Adipocyte (in vitro differentiated cells): ENCODE data around the gene LBHD2.
A peak's percentile ranks its signal among the peaks of the same experiment; 100 is the strongest.
"Not testable (repeated sequence)": the region's sequence is repeated elsewhere in the genome, so short reads cannot be mapped to it uniquely, and the experiment has no call there.

ENCODE experiments used
- DNase-seq: peaks from one replicate; pipeline ENCODE4 v3.0.0-alpha.2; 2015; ENCODE audit warnings: low read depth
- H3K27me3 ChIP-seq: replicated peaks from 2 replicates; pipeline ENCODE4 v1.7.0; 2013; ENCODE audit warnings: mild to moderate bottlenecking, low read length, moderate library complexity; ENCODE audit not compliant: control insufficient read depth, insufficient read depth
- H3K36me3 ChIP-seq: 2 replicates; pipeline ENCODE4 v1.7.0; 2013; ENCODE audit warnings: low read length, mild to moderate bottlenecking, moderate library complexity; ENCODE audit not compliant: control insufficient read depth, insufficient read depth, severe bottlenecking
- H3K4me1 ChIP-seq: 2 replicates; pipeline ENCODE4 v1.7.0; 2013; ENCODE audit warnings: mild to moderate bottlenecking, low read length, moderate library complexity; ENCODE audit not compliant: control insufficient read depth, insufficient read depth
- H3K4me3 ChIP-seq: 2 replicates; pipeline ENCODE4 v1.7.0; 2013; ENCODE audit warnings: mild to moderate bottlenecking, low read length, moderate library complexity
- H3K9ac ChIP-seq: 2 replicates; pipeline ENCODE4 v1.7.0; 2013; ENCODE audit warnings: mild to moderate bottlenecking, low read length, moderate library complexity
- H3K9me3 ChIP-seq: 2 replicates; pipeline ENCODE4 v1.7.0; 2013; ENCODE audit warnings: mild to moderate bottlenecking, low read length, moderate library complexity; ENCODE audit not compliant: control insufficient read depth

LBHD2 gene

GRCh38 chr14:103118018-103118662 is 34.1 kb downstream of the LBHD2 start:
- no peak for DNase-seq
- peaks cover 46% of the 10 kb centered on the region for H3K4me1 ChIP-seq

GRCh38 chr14:103118663-103119404 is 34.8 kb downstream of the LBHD2 start:
- H3K9me3 ChIP-seq, result no peaks in the 10 kb centered on the region
- peaks cover 46% of the 10 kb centered on the region for H3K4me1 ChIP-seq
- peak overlapping the region; percentile 48 for H3K9ac ChIP-seq
- no peak overlapping the region for H3K4me3 ChIP-seq
- no peak for DNase-seq
- no peaks in the 10 kb centered on the region for H3K27me3 ChIP-seq
- H3K36me3 ChIP-seq, result no peaks in the 10 kb centered on the region

More at GRCh38 chr14:103118018-103118662, 34.1 kb downstream of the LBHD2 start:
- Histone ChIP-seq H3K9me3 (no peaks in the 10 kb centered on the region), H3K9ac (peak overlapping the region; percentile 48), H3K4me3 (no peak overlapping the region), H3K36me3 (no peaks in the 10 kb centered on the region), H3K27me3 (no peaks in the 10 kb centered on the region)

GRCh38 chr14:103119527-103119926 is 35.5 kb downstream of the LBHD2 start:
- not testable (repeated sequence) for H3K4me3 ChIP-seq, H3K9ac ChIP-seq, DNase-seq, H3K27me3 ChIP-seq, H3K9me3 ChIP-seq, H3K36me3 ChIP-seq
- peaks cover 48% of the 10 kb centered on the region for H3K4me1 ChIP-seq

- no peaks in the 10 kb centered on the region for H3K36me3 ChIP-seq
- H3K4me1 ChIP-seq, result peaks cover 59% of the 10 kb centered on the region
- no peaks in the 10 kb centered on the region for H3K27me3 ChIP-seq
- peak overlapping the region; percentile 1 for H3K4me3 ChIP-seq
- no peak for DNase-seq
- peak overlapping the region; percentile 67 for H3K9ac ChIP-seq
- no peaks in the 10 kb centered on the region for H3K9me3 ChIP-seq
Measured at GRCh38 chr14:103121121-103121845, 37.3 kb downstream of the LBHD2 start.

GRCh38 chr14:103121846-103122584 is 38.0 kb downstream of the LBHD2 start:
- Histone ChIP-seq H3K27me3 (no peaks in the 10 kb centered on the region), H3K4me1 (peaks cover 64% of the 10 kb centered on the region), H3K9me3 (no peaks in the 10 kb centered on the region), H3K36me3 (no peaks in the 10 kb centered on the region), H3K4me3 (peak overlapping the region; percentile 58), H3K9ac (peak overlapping the region; percentile 78)
- peak; percentile 58 for DNase-seq

GRCh38 chr14:103122585-103122946 is 38.6 kb downstream of the LBHD2 start:
- peaks cover 3% of the 10 kb centered on the region for H3K36me3 ChIP-seq
- H3K9me3 ChIP-seq, result no peaks in the 10 kb centered on the region
- H3K9ac ChIP-seq, result peak overlapping the region; percentile 78
- no peak for DNase-seq
- H3K4me3 ChIP-seq, result peak overlapping the region; percentile 58
- H3K4me1 ChIP-seq, result peaks cover 68% of the 10 kb centered on the region
- no peaks in the 10 kb centered on the region for H3K27me3 ChIP-seq

GRCh38 chr14:103122947-103123633 is 39.1 kb downstream of the LBHD2 start, which contains the start of gene TNFAIP2:
TNFAIP2 (plus strand) TSS chr14:103123461; CDS start chr14:103126458, 2,997 bp downstream.
- DNase-seq, result no peak
- Histone ChIP-seq H3K27me3 (no peaks in the 10 kb centered on the region), H3K36me3 (peaks cover 4% of the 10 kb centered on the region), H3K9me3 (no peaks in the 10 kb centered on the region), H3K9ac (peak within 1 kb of the TSS; percentile 87), H3K4me3 (peak within 1 kb of the TSS; percentile 81), H3K4me1 (peaks cover 72% of the 10 kb centered on the region)

- no peak for DNase-seq
- Histone ChIP-seq H3K27me3 (no peaks in the 10 kb centered on the region), H3K4me1 (peaks cover 73% of the 10 kb centered on the region), H3K4me3 (peak overlapping the region; percentile 81), H3K9ac (peak overlapping the region; percentile 87), H3K36me3 (peaks cover 4% of the 10 kb centered on the region), H3K9me3 (no peaks in the 10 kb centered on the region)
Measured at GRCh38 chr14:103123634-103124500, 39.9 kb downstream of the LBHD2 start.

GRCh38 chr14:103124501-103125001 is 40.5 kb downstream of the LBHD2 start:
- peaks cover 76% of the 10 kb centered on the region for H3K4me1 ChIP-seq
- H3K9me3 ChIP-seq, result no peaks in the 10 kb centered on the region
- H3K4me3 ChIP-seq, result peak overlapping the region; percentile 81
- H3K9ac ChIP-seq, result peak overlapping the region; percentile 87
- H3K27me3 ChIP-seq, result no peaks in the 10 kb centered on the region
- H3K36me3 ChIP-seq, result peaks cover 5% of the 10 kb centered on the region
- DNase-seq, result no peak
